ENCODE measurements around the gene PGD. TPM values are rescaled to one million over a fixed set of nuclear protein-coding genes. Genes with fewer than 3 reads are reported as not detected.
"Not testable (repeated sequence)": the region's sequence is repeated elsewhere in the genome, so short reads cannot be mapped to it uniquely, and the experiment has no call there.

The PGD gene
- total and polyA plus RNA-seq, 12 donors, result 14.3 to 60.9 (median 31.2) TPM

GRCh38 chr1:10361515-10361914, 37.3 kb upstream of the PGD start:
- peaks cover 0 to 9% (median 0%) of the 10 kb centered on the region in 9 donors for H3K4me1 ChIP-seq
- peaks cover 0 to 80% (median 19%) of the 10 kb centered on the region in 9 donors for H3K36me3 ChIP-seq
- no peak for TF ChIP-seq CTCF (IDR thresholded peaks at IDR 0.05)
- ATAC-seq, result peak; percentile 49 to 97 (median 82)
- no peak overlapping the region for H3K27ac ChIP-seq
- no peaks in the 10 kb centered on the region for H3K27me3 ChIP-seq
- H3K9me3 ChIP-seq, result no peaks in the 10 kb centered on the region
- DNase-seq, result peak; percentile 32 to 48
- H3K4me3 ChIP-seq, result no peak overlapping the region
- intact Hi-C loops (cut with DNase I), result no loop called here
- 43 to 68% methylated on average over 10 of the region's 10 CpGs for WGBS, 2 donors

- no peak for TF ChIP-seq CTCF (IDR thresholded peaks at IDR 0.05)
These were observed 30.7 kb upstream of the PGD start for GRCh38 chr1:10368194-10368593.

GRCh38 chr1:10374442-10374860, 24.4 kb upstream of the PGD start:
- DNase-seq (no peak), ATAC-seq (no peak)
- H3K4me1 ChIP-seq, result peaks cover 0 to 21% (median 9%) of the 10 kb centered on the region in 9 donors
- intact Hi-C loops (cut with DNase I), result loop anchor here in 1 of 10 donors (10.0 kb wide), 1 partner anchor 100 kb away; the partner anchor contains the start of genes DFFA and PEX14
- H3K9me3 ChIP-seq, result no peaks in the 10 kb centered on the region
- WGBS, 2 donors, result 93 to 97% methylated on average over 8 of the region's 8 CpGs
- H3K4me3 ChIP-seq, result no peak overlapping the region
- H3K27ac ChIP-seq, result no peak overlapping the region
- no peaks in the 10 kb centered on the region for H3K27me3 ChIP-seq
- peaks cover 0 to 93% (median 23%) of the 10 kb centered on the region in 9 donors for H3K36me3 ChIP-seq
- no peak for TF ChIP-seq CTCF (IDR thresholded peaks at IDR 0.05)

More at GRCh38 chr1:10368194-10368593, 30.7 kb upstream of the PGD start:
- DNase-seq, result no peak
- intact Hi-C loops (cut with DNase I), result no loop called here
- Histone ChIP-seq H3K27me3 (no peaks in the 10 kb centered on the region), H3K9me3 (no peaks in the 10 kb centered on the region), H3K4me1 (peaks cover 0 to 4% (median 0%) of the 10 kb centered on the region in 9 donors), H3K36me3 (peaks cover 0 to 98% (median 48%) of the 10 kb centered on the region in 9 donors), H3K4me3 (no peak overlapping the region), H3K27ac (no peak overlapping the region)
- 51 to 66% methylated on average over 6 of the region's 6 CpGs for WGBS, 2 donors
- peak in 1 of 8 donors; percentile 57 for ATAC-seq

DNA sequence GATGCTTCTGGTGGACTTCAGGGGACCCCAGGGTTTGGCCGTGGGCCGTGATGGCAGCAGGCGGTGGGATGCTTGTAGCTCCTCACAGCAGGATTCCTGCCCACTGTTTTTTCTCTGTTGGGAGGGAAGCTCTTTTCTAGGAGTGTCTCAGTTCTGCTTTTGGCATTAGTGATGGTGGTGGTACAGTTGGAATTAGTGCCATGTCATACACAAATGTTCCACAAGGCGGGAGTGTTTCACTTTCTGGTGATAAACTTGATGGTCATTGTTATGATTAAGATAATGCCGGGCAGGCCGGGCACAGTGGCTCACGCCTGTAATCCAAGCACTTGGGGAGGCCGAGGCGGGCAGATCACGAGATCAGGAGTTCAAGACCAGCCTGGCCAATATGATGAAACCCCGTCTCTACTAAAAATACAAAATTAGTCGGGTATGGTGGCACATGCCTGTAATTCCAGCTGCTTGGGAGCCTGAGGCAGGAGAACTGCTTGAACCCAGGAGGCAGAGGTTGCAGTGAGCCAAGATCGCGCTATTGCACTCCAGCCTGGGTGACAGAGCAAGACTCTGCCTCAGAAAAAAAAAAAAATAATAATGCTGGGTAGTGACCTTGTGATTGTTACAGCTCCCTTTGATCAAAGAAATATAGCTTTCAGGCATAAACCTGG, 21.4 kb upstream of the PGD start:
- 25 to 28% methylated on average over 14 of the region's 14 CpGs for WGBS, 2 donors
- TF ChIP-seq CTCF (IDR thresholded peaks at IDR 0.05), result peak; percentile 47 to 76 (median 70)
- H3K4me3 ChIP-seq, H3K27me3 ChIP-seq, H3K9me3 ChIP-seq: not testable (repeated sequence)
- Histone ChIP-seq H3K27ac (peak overlapping the region in 7 of 10 donors; percentile 6 to 81 (median 56)), H3K4me1 (peaks cover 0 to 28% (median 9%) of the 10 kb centered on the region in 9 donors), H3K36me3 (peaks cover 0 to 72% (median 12%) of the 10 kb centered on the region in 9 donors)
- DNase-seq (peak; percentile 42 to 74), ATAC-seq (peak; percentile 64 to 89 (median 86))
- intact Hi-C loops (cut with DNase I), result loop anchor here (1.0 to 10.0 kb wide), 7 partner anchors 21 to 115 kb away; partner anchors contain the start of genes CENPS (in 1 of the 10), DFFA (in 1 of the 10), PEX14 (in 1 of the 10) and PGD (in 1 of the 10)
